ENCODE data around the gene ST3GAL5.
"Not testable (repeated sequence)": the region's sequence is repeated elsewhere in the genome, so short reads cannot be mapped to it uniquely, and the experiment has no call there.

ST3GAL5 gene

GRCh38 chr2:85898881-85899280 is 10.1 kb upstream of the ST3GAL5 start:
- CTCF ChIA-PET, result no interaction called here
- no peak for DNase-seq (ENCODE audit: extremely low spot score)
- POLR2A ChIA-PET, result no interaction called here
- TF ChIP-seq, protein P1, sequence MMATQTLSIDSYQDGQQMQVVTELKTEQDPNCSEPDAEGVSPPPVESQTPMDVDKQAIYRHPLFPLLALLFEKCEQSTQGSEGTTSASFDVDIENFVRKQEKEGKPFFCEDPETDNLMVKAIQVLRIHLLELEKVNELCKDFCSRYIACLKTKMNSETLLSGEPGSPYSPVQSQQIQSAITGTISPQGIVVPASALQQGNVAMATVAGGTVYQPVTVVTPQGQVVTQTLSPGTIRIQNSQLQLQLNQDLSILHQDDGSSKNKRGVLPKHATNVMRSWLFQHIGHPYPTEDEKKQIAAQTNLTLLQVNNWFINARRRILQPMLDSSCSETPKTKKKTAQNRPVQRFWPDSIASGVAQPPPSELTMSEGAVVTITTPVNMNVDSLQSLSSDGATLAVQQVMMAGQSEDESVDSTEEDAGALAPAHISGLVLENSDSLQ (IDR thresholded peaks at IDR 0.05), result no peak
- TF ChIP-seq FOXM1 (IDR thresholded peaks at IDR 0.05; ENCODE audit: borderline replicate concordance), result no peak
- no peak for TF ChIP-seq ZNF384 (IDR thresholded peaks at IDR 0.05)
- no peak for TF ChIP-seq L3MBTL2 (conservative IDR thresholded peaks at IDR 0.05)
- no peak for TF ChIP-seq CTBP1 (IDR thresholded peaks at IDR 0.05; ENCODE audit: borderline replicate concordance)
- TF ChIP-seq BHLHE40 (IDR thresholded peaks at IDR 0.05; ENCODE audit: borderline replicate concordance), result no peak
- no peak for TF ChIP-seq FOXA1 (IDR thresholded peaks at IDR 0.05)
- TF ChIP-seq LEF1 (IDR thresholded peaks at IDR 0.05; ENCODE audit: borderline replicate concordance), result no peak
- no peak for TF ChIP-seq SUZ12 (IDR thresholded peaks at IDR 0.05)
- no peak for TF ChIP-seq TARDBP (IDR thresholded peaks at IDR 0.05)
- no peak for TF ChIP-seq NFRKB (IDR thresholded peaks at IDR 0.05)
- TF ChIP-seq ELF4 (IDR thresholded peaks at IDR 0.05), result no peak
- TF ChIP-seq SP1 (IDR thresholded peaks at IDR 0.05), result no peak
- no peak for TF ChIP-seq HDGF (IDR thresholded peaks at IDR 0.05; ENCODE audit: borderline replicate concordance)
- TF ChIP-seq FOXK2 (IDR thresholded peaks at IDR 0.05), result no peak
- TF ChIP-seq ARNT (IDR thresholded peaks at IDR 0.05), result no peak

- POLR2A ChIA-PET; DNase-seq (ENCODE audit: extremely low spot score); CTCF ChIA-PET: not testable (repeated sequence)
Observed at GRCh38 chr2:85894554-85895278, 5.9 kb upstream of the ST3GAL5 start.

DNA sequence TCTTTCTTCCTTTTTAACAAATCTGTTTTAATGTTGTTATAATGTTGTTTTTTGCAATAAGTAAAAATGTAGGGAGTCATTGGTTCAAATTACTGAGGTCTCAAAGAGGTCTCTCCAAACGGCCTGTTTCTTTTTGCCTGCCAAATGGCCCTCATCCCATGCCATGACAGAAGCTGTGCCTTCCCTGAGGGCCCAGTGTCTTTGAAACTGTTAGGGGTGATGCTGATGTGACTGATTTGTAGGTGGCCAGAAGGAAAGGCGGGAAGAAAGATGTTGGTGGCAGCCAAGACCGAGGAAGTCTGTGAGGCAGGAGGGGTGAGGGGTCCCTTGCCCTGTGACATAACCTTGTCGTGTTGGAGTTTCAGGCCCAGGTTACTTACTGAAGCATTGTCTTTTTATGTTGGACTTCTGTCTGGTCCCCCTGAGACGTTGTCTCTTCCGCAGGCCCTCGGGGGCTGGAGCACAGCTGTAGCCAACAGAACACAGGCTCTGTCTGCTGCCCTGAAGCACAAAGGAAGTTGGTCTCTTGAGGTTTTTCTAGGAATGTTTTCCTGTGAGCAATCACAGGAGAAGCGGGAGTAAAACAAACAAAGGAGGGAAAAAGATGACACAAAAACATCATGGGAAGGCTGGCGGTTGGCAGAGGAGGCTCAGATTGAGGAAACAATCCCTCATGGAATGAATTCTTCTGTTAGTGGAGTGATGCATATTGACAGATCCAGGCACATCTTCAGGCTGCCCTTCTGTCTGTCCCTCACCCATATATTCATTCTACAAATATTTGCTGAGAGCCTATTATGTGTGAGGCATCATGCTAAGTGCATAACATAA is 4.9 kb upstream of the ST3GAL5 start:
- POLR2A ChIA-PET, result no interaction called here
- TF ChIP-seq CTBP1 (IDR thresholded peaks at IDR 0.05; ENCODE audit: borderline replicate concordance) (no peak), NFRKB (IDR thresholded peaks at IDR 0.05) (no peak)
- no peak for DNase-seq (ENCODE audit: extremely low spot score)
- CTCF ChIA-PET, result no interaction called here

- POLR2A ChIA-PET, result no interaction called here
- no peak for TF ChIP-seq TARDBP (IDR thresholded peaks at IDR 0.05)
- TF ChIP-seq HDGF (IDR thresholded peaks at IDR 0.05; ENCODE audit: borderline replicate concordance), result no peak
- TF ChIP-seq FOXA1 (IDR thresholded peaks at IDR 0.05), result no peak
- no peak for TF ChIP-seq ARNT (IDR thresholded peaks at IDR 0.05)
- no peak for TF ChIP-seq L3MBTL2 (conservative IDR thresholded peaks at IDR 0.05)
- no peak for TF ChIP-seq SP1 (IDR thresholded peaks at IDR 0.05)
- TF ChIP-seq, protein P1 (IDR thresholded peaks at IDR 0.05), result no peak
- CTCF ChIA-PET, result no interaction called here
- DNase-seq (ENCODE audit: extremely low spot score), result no peak
Observed at GRCh38 chr2:85892216-85892944, 3.6 kb upstream of the ST3GAL5 start.

GRCh38 chr2:85890522-85891176 is 1.9 kb upstream of the ST3GAL5 start:
- CTCF ChIA-PET, result interaction anchor here (0.6 to 1.4 kb wide), 2 partner anchors 190 to 379 kb away, joined by 3 to 5 read pairs; no protein-coding TSS in a partner anchor
- no peak for DNase-seq (ENCODE audit: extremely low spot score)
- TF ChIP-seq NFRKB (IDR thresholded peaks at IDR 0.05) (no peak), CTBP1 (IDR thresholded peaks at IDR 0.05; ENCODE audit: borderline replicate concordance) (no peak), FOXA1 (IDR thresholded peaks at IDR 0.05) (no peak)
- POLR2A ChIA-PET, result no interaction called here

DNA sequence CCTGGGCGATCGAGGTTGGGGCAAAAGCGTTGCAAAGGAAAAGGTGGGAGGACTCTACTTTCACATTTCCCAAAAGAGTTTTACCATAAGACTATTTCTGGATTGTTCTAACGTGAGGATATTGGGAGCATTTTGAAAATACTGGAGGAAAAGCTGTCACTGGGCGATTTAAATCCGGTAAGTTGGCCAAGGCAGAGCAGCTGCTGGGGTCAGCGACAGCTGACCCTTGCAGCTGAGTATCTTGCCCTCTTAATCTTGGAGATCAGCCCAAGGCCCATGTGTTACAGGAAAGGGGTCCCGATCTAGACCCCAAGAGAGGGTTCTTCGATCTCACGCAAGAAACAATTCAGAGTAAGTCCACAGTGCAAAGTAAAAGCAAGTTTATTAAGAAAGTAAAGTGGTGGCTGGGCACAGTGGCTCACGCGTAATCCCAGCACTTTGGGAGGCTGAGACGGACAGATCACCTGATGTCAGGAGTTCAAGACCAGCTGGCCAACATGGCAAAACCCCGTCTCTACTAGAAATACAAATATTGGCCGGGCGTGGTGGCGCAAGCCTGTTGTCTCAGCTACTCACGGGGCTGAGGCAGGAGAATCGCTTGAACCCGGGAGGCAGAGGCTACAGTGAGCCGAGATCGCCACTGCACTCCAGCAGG is 964 bp upstream of the ST3GAL5 start:
- no peak for TF ChIP-seq ELF4 (IDR thresholded peaks at IDR 0.05)
- TF ChIP-seq FOXA1 (IDR thresholded peaks at IDR 0.05), result no peak
- no peak for TF ChIP-seq CTBP1 (IDR thresholded peaks at IDR 0.05; ENCODE audit: borderline replicate concordance)
- TF ChIP-seq FOXK2 (IDR thresholded peaks at IDR 0.05), result no peak
- TF ChIP-seq BHLHE40 (IDR thresholded peaks at IDR 0.05; ENCODE audit: borderline replicate concordance), result no peak
- no peak for TF ChIP-seq LEF1 (IDR thresholded peaks at IDR 0.05; ENCODE audit: borderline replicate concordance)
- no peak for TF ChIP-seq TARDBP (IDR thresholded peaks at IDR 0.05)
- DNase-seq (ENCODE audit: extremely low spot score), result no peak
- ChIA-PET POLR2A (no interaction called here), CTCF (interaction anchor here (0.6 to 1.9 kb wide), 14 partner anchors 8 to 191 kb away, joined by 3 to 10 read pairs (median 4); no protein-coding TSS in a partner anchor)

Measured in HEK293T (cell line).